Measurements from ENCODE around the gene CANX. TPM values are rescaled to one million over a fixed set of nuclear protein-coding genes. Genes with fewer than 3 reads are reported as not detected.

Gene CANX
- total and polyA plus RNA-seq, 8 donors: 66.3 to 633 (median 469) TPM

GRCh38 chr5:179769796-179770195, 71.0 kb downstream of the CANX start:
- 93 to 95% methylated on average over 5 of the region's 5 CpGs for WGBS, 2 donors
- ATAC-seq (no peak), FAIRE-seq (no peak), DNase-seq (no peak)
- Histone ChIP-seq H3K27me3 (no peaks in the 10 kb centered on the region), H3K4me1 (no peaks in the 10 kb centered on the region), H3K4me3 (no peak overlapping the region), H3K36me3 (peaks cover 7 to 75% (median 52%) of the 10 kb centered on the region in 3 donors), H3K9me3 (no peaks in the 10 kb centered on the region), H3K27ac (no peak overlapping the region)
- TF ChIP-seq CTCF (IDR thresholded peaks at IDR 0.05): no peak
- intact Hi-C loops (cut with DNase I): no loop called here

GRCh38 chr5:179771311-179771895, 72.6 kb downstream of the CANX start:
- H3K27ac ChIP-seq: no peak overlapping the region
- ATAC-seq: no peak
- no peaks in the 10 kb centered on the region for H3K27me3 ChIP-seq
- no peak overlapping the region for H3K4me3 ChIP-seq
- H3K9me3 ChIP-seq: no peaks in the 10 kb centered on the region
- TF ChIP-seq CTCF (IDR thresholded peaks at IDR 0.05): no peak
- intact Hi-C loops (cut with DNase I): no loop called here
- 89 to 92% methylated on average over 4 of the region's 4 CpGs for WGBS, 2 donors
- H3K4me1 ChIP-seq: no peaks in the 10 kb centered on the region
- no peak for FAIRE-seq
- no peak for DNase-seq
- peaks cover 7 to 71% (median 50%) of the 10 kb centered on the region in 3 donors for H3K36me3 ChIP-seq

- Histone ChIP-seq H3K4me3 (no peak overlapping the region), H3K4me1 (no peaks in the 10 kb centered on the region), H3K27me3 (no peaks in the 10 kb centered on the region), H3K9me3 (no peaks in the 10 kb centered on the region), H3K27ac (no peak overlapping the region), H3K36me3 (peaks cover 7 to 70% (median 52%) of the 10 kb centered on the region in 3 donors)
- no peak for ATAC-seq
- DNase-seq: no peak
- intact Hi-C loops (cut with DNase I): no loop called here
- WGBS, 2 donors: 94% methylated on average over 6 of the region's 6 CpGs
- no peak for TF ChIP-seq CTCF (IDR thresholded peaks at IDR 0.05)
- no peak for FAIRE-seq
These were observed 73.6 kb downstream of the CANX start for GRCh38 chr5:179772351-179772750.

- peaks cover 7 to 80% (median 52%) of the 10 kb centered on the region in 3 donors for H3K36me3 ChIP-seq
- WGBS, 2 donors: 92 to 94% methylated on average over 9 of the region's 9 CpGs
- no peak for FAIRE-seq
- TF ChIP-seq CTCF (IDR thresholded peaks at IDR 0.05): no peak
- no peaks in the 10 kb centered on the region for H3K9me3 ChIP-seq
- intact Hi-C loops (cut with DNase I): no loop called here
- no peak for DNase-seq
- H3K27ac ChIP-seq: no peak overlapping the region
- H3K4me1 ChIP-seq: no peaks in the 10 kb centered on the region
- no peaks in the 10 kb centered on the region for H3K27me3 ChIP-seq
- no peak overlapping the region for H3K4me3 ChIP-seq
- no peak for ATAC-seq
These were observed 74.9 kb downstream of the CANX start for GRCh38 chr5:179773686-179774040.

- H3K4me1 ChIP-seq: no peaks in the 10 kb centered on the region
- WGBS, 2 donors: 96% methylated on average over 12 of the region's 12 CpGs
- H3K9me3 ChIP-seq: no peaks in the 10 kb centered on the region
- H3K27ac ChIP-seq: no peak overlapping the region
- peak in 1 of 6 donors; percentile 72 for DNase-seq
- no peaks in the 10 kb centered on the region for H3K27me3 ChIP-seq
- TF ChIP-seq CTCF (IDR thresholded peaks at IDR 0.05): no peak
- H3K36me3 ChIP-seq: peaks cover 7 to 73% (median 52%) of the 10 kb centered on the region in 3 donors
- FAIRE-seq: no peak
- no peak overlapping the region for H3K4me3 ChIP-seq
- intact Hi-C loops (cut with DNase I): no loop called here
- peak in 1 of 4 donors; percentile 31 for ATAC-seq
These were observed 75.7 kb downstream of the CANX start for GRCh38 chr5:179774442-179774841.
